ENCODE measurements around the gene MEGF11.

- TF ChIP-seq CTCF (tag by site-specific recombination; IDR thresholded peaks at IDR 0.05) (no peak), KLF16 (tag by site-specific recombination; IDR thresholded peaks at IDR 0.05) (no peak), PRDM1 (tag by site-specific recombination; IDR thresholded peaks at IDR 0.05) (no peak), MYNN (tag by site-specific recombination; IDR thresholded peaks at IDR 0.05; ENCODE audit: borderline replicate concordance) (no peak), ZNF280D (tag by site-specific recombination; IDR thresholded peaks at IDR 0.05) (no peak), SETDB1 (IDR thresholded peaks at IDR 0.05; ENCODE audit: insufficient read length, low read length) (no peak)
Measured at GRCh38 chr15:65920121-65920520, 333.4 kb downstream of the MEGF11 start.
